WI38 (cell line): ENCODE data around the gene GNRHR.
A peak's percentile ranks its signal among the peaks of the same experiment; 100 is the strongest.
"Not testable (repeated sequence)": the region's sequence is repeated elsewhere in the genome, so short reads cannot be mapped to it uniquely, and the experiment has no call there.

Source experiments
- H3K4me3 ChIP-seq: 2 replicates; pipeline ENCODE4 v1.5.1; 2011; ENCODE audit warnings: low read depth, mild to moderate bottlenecking, control low read depth, low read length
- CTCF ChIP-seq: IDR thresholded peaks from 2 replicates; pipeline ENCODE4 v1.5.1; 2012; ENCODE audit warnings: low read depth, mild to moderate bottlenecking, control low read depth, low read length

GNRHR gene

DNA sequence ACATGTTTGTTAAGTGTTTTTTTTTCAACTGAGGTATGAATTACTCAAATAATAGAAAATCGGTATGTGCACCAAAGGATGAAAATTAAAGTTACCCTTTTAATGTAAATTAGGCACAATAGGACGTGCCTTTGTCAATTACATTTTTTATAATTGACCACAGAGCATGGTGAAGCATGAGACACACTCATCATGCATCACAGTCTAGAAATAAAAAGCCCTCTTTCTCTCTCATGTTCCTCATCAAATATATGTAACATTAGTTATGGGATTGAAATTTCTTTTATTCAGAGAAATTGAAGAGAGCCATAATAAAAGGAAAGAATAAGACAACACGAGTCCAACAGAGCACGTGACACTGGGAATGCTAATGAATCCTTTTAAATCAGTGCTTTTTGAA lies 3.5 kb downstream of the GNRHR start:
- TF ChIP-seq CTCF, result no peak
- H3K4me3 ChIP-seq, result no peak overlapping the region

- TF ChIP-seq CTCF, result no peak
These were observed 4.9 kb downstream of the GNRHR start for GRCh38 chr4:67749286-67749685.

GRCh38 chr4:67746797-67747495 lies 7.2 kb downstream of the GNRHR start:
- H3K4me3 ChIP-seq, result no peak overlapping the region
- TF ChIP-seq CTCF, result peak; percentile 38; the same call in 1 of the 2 replicates

More at GRCh38 chr4:67749286-67749685, 4.9 kb downstream of the GNRHR start:
- H3K4me3 ChIP-seq, result no peak overlapping the region

GRCh38 chr4:67744561-67745283 lies 9.5 kb downstream of the GNRHR start:
- no peak for TF ChIP-seq CTCF
- H3K4me3 ChIP-seq, result no peak overlapping the region

GRCh38 chr4:67743194-67743593 lies 11.0 kb downstream of the GNRHR start:
- no peak for TF ChIP-seq CTCF
- H3K4me3 ChIP-seq, result no peak overlapping the region

GRCh38 chr4:67736262-67736661 lies 17.9 kb downstream of the GNRHR start:
- no peak for TF ChIP-seq CTCF
- no peak overlapping the region for H3K4me3 ChIP-seq

DNA sequence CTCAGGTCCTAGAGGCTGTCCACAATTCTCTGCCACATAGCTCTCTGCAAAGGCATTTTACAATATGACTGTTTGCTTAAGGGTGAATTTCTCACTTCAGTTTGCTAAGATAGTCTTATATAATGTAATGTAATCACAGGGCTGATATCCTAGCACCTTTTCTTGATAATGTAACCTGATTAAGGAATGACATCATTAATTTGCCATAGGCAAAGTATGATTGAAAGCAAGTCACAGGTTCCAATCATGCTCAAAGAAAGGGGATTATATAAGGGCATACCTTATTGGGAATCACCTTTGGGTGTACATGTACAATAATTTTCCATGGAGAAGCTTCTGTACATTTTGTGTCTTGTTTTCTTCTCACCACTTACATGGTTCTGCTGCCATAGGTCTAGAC lies 18.9 kb downstream of the GNRHR start:
- no peak for TF ChIP-seq CTCF
- H3K4me3 ChIP-seq, result no peak overlapping the region

DNA sequence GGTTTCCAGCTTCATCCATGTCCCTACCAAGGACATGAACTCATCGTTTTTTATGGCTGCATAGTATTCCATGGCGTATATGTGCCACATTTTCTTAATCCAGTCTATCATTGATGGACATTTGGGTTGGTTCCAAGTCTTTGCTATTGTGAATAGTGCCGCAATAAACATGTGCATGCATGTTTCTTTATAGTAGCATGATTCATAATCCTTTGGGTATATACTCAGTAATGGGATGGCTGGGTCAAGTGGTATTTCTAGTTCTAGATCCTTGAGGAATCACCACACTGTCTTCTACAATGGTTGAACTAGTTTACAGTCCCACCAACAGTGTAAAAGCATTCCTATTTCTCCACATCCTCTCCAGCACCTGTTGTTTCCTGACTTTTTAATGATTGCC lies 23.7 kb downstream of the GNRHR start:
- not testable (repeated sequence) for H3K4me3 ChIP-seq
